HepG2 (cell line): ENCODE results near the gene ARHGAP30.

Source experiments
- EP300 ChIP-seq, 3 experiments: sonication (generic) in 1 of 3; formaldehyde crosslinking in 1 of 3; IDR thresholded peaks; 2 replicates each; pipeline versions ENCODE4 v1.5.1 to v1.6.1; 2011 to 2020; ENCODE audit warnings: low read depth in 2 of 3, low read length in 2 of 3, borderline replicate concordance in 1 of 3, improper control_type of control experiment in 1 of 3, mild to moderate bottlenecking in 1 of 3, missing genetic modification reagents in 1 of 3, moderate library complexity in 1 of 3
- FOSL2 ChIP-seq: sonication (generic); formaldehyde crosslinking; IDR thresholded peaks from 2 replicates; pipeline ENCODE4 v1.4.0; 2020; ENCODE audit warnings: missing genetic modification reagents
- MATR3 ChIP-seq: sonication (generic); formaldehyde crosslinking; IDR thresholded peaks from 2 replicates; pipeline ENCODE4 v1.4.0; 2020; ENCODE audit warnings: missing genetic modification reagents
- TBP ChIP-seq: sonication (generic); formaldehyde crosslinking; IDR thresholded peaks from 2 replicates; pipeline ENCODE4 v1.5.0; 2020; ENCODE audit warnings: missing genetic modification reagents
- ZNF274 ChIP-seq: sonication (generic); formaldehyde crosslinking; IDR thresholded peaks from 2 replicates; pipeline ENCODE4 v1.5.1; 2020; ENCODE audit warnings: mild to moderate bottlenecking, missing genetic modification reagents
- TF ChIP-seq, protein P1 (sequence below): sonication (generic); formaldehyde crosslinking; IDR thresholded peaks from 2 replicates; pipeline ENCODE4 v1.5.0; 2020; ENCODE audit warnings: missing genetic modification reagents, mild to moderate bottlenecking, borderline replicate concordance
- TF ChIP-seq, protein P2 (sequence below): IDR thresholded peaks from 2 replicates; pipeline ENCODE4 v1.6.1; 2016; ENCODE audit warnings: missing compliant biosample characterization, missing genetic modification reagents, borderline replicate concordance
- TF ChIP-seq, protein P3 (sequence below), 2 experiments: fragments of 450-650 bp in 1 of 2; sonication (generic) in 1 of 2; formaldehyde crosslinking in 1 of 2; IDR thresholded peaks; 2 replicates each; pipeline versions ENCODE4 v1.6.1 to v1.8.0; 2016 to 2022; ENCODE audit warnings: antibody characterized with exemption in 1 of 2, mild to moderate bottlenecking in 1 of 2, missing genetic modification reagents in 1 of 2
- TF ChIP-seq, protein P4 (sequence below): conservative IDR thresholded peaks from 2 replicates; pipeline ENCODE4 v1.6.1; 2018; ENCODE audit warnings: missing genetic modification reagents

DNA sequence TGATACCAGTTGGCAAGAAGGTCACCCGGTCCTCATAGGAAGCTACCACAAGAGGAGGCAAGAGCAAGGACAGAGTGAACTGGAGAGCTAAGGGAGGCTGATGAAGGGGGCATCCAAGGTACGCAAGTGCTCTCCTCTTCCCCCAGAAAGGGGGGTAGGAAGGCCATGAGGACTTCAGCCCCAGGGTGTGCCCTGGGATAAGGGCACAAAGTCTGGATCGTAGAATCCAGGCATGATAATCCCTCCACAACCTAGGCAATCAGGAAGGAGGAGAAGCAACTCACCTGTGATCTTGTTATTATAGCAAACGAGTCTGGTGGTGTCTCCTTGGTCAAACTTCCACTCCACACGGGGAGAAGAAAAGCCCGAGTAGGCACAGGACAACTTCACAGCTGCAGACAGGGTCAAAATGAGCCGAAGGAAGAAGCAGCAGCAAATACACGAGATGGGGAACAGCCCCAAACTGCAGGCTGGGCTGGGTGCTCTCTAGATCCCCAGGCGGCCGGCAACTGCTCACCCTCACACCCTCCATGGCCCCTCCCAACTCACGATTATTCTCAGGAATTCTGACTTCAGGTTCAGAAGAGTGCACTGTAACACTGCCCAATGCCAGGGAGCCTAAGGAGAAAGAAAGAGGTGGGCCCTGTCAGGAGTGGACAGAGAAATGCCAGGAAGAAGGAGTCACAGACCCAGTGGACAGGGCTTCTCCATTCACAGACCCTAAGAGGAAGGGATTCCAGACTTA is 68.8 kb downstream of the ARHGAP30 start:
- TF ChIP-seq TBP (CRISPR knock-in tag) (no peak), ZNF274 (CRISPR knock-in tag) (no peak), FOSL2 (CRISPR knock-in tag) (no peak), MATR3 (no peak), EP300 (IDR thresholded peaks at IDR 0.05; ENCODE audit: low read depth in 2 of 2, low read length in 2 of 2) (no peak), EP300 (CRISPR knock-in tag; IDR thresholded peaks at IDR 0.05; ENCODE audit: borderline replicate concordance) (no peak)
- TF ChIP-seq, protein P1, sequence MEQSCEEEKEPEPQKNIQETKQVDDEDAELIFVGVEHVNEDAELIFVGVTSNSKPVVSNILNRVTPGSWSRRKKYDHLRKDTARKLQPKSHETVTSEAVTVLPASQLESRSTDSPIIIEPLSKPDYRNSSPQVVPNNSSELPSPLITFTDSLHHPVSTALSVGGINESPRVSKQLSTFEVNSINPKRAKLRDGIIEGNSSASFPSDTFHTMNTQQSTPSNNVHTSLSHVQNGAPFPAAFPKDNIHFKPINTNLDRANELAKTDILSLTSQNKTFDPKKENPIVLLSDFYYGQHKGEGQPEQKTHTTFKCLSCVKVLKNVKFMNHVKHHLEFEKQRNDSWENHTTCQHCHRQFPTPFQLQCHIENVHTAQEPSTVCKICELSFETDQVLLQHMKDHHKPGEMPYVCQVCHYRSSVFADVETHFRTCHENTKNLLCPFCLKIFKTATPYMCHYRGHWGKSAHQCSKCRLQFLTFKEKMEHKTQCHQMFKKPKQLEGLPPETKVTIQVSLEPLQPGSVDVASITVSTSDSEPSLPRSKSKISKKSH (CRISPR knock-in tag), result no peak
- TF ChIP-seq, protein P2, sequence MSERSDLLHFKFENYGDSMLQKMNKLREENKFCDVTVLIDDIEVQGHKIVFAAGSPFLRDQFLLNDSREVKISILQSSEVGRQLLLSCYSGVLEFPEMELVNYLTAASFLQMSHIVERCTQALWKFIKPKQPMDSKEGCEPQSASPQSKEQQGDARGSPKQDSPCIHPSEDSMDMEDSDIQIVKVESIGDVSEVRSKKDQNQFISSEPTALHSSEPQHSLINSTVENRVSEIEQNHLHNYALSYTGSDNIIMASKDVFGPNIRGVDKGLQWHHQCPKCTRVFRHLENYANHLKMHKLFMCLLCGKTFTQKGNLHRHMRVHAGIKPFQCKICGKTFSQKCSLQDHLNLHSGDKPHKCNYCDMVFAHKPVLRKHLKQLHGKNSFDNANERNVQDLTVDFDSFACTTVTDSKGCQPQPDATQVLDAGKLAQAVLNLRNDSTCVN (CRISPR knock-in tag), result no peak
- TF ChIP-seq, protein P3, sequence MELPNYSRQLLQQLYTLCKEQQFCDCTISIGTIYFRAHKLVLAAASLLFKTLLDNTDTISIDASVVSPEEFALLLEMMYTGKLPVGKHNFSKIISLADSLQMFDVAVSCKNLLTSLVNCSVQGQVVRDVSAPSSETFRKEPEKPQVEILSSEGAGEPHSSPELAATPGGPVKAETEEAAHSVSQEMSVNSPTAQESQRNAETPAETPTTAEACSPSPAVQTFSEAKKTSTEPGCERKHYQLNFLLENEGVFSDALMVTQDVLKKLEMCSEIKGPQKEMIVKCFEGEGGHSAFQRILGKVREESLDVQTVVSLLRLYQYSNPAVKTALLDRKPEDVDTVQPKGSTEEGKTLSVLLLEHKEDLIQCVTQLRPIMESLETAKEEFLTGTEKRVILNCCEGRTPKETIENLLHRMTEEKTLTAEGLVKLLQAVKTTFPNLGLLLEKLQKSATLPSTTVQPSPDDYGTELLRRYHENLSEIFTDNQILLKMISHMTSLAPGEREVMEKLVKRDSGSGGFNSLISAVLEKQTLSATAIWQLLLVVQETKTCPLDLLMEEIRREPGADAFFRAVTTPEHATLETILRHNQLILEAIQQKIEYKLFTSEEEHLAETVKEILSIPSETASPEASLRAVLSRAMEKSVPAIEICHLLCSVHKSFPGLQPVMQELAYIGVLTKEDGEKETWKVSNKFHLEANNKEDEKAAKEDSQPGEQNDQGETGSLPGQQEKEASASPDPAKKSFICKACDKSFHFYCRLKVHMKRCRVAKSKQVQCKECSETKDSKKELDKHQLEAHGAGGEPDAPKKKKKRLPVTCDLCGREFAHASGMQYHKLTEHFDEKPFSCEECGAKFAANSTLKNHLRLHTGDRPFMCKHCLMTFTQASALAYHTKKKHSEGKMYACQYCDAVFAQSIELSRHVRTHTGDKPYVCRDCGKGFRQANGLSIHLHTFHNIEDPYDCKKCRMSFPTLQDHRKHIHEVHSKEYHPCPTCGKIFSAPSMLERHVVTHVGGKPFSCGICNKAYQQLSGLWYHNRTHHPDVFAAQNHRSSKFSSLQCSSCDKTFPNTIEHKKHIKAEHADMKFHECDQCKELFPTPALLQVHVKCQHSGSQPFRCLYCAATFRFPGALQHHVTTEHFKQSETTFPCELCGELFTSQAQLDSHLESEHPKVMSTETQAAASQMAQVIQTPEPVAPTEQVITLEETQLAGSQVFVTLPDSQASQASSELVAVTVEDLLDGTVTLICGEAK (IDR thresholded peaks at IDR 0.05), result no peak
- TF ChIP-seq, protein P3 (CRISPR knock-in tag; IDR thresholded peaks at IDR 0.05), result no peak
- TF ChIP-seq, protein P4, sequence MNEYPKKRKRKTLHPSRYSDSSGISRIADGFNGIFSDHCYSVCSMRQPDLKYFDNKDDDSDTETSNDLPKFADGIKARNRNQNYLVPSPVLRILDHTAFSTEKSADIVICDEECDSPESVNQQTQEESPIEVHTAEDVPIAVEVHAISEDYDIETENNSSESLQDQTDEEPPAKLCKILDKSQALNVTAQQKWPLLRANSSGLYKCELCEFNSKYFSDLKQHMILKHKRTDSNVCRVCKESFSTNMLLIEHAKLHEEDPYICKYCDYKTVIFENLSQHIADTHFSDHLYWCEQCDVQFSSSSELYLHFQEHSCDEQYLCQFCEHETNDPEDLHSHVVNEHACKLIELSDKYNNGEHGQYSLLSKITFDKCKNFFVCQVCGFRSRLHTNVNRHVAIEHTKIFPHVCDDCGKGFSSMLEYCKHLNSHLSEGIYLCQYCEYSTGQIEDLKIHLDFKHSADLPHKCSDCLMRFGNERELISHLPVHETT (CRISPR knock-in tag), result no peak
